HG03558 (cell line): ENCODE results near the gene DEPDC7.
"Not testable (repeated sequence)": the region's sequence is repeated elsewhere in the genome, so short reads cannot be mapped to it uniquely, and the experiment has no call there.

Experiments
- ATAC-seq: cut with Tn5 transposase; IDR thresholded peaks from one replicate; pipeline ENCODE4 v1.9.1; 2021; ENCODE audit warnings: moderate number of reproducible peaks; ENCODE audit not compliant: unreplicated experiment; ENCODE audit errors: extremely low read depth

Gene DEPDC7

DNA sequence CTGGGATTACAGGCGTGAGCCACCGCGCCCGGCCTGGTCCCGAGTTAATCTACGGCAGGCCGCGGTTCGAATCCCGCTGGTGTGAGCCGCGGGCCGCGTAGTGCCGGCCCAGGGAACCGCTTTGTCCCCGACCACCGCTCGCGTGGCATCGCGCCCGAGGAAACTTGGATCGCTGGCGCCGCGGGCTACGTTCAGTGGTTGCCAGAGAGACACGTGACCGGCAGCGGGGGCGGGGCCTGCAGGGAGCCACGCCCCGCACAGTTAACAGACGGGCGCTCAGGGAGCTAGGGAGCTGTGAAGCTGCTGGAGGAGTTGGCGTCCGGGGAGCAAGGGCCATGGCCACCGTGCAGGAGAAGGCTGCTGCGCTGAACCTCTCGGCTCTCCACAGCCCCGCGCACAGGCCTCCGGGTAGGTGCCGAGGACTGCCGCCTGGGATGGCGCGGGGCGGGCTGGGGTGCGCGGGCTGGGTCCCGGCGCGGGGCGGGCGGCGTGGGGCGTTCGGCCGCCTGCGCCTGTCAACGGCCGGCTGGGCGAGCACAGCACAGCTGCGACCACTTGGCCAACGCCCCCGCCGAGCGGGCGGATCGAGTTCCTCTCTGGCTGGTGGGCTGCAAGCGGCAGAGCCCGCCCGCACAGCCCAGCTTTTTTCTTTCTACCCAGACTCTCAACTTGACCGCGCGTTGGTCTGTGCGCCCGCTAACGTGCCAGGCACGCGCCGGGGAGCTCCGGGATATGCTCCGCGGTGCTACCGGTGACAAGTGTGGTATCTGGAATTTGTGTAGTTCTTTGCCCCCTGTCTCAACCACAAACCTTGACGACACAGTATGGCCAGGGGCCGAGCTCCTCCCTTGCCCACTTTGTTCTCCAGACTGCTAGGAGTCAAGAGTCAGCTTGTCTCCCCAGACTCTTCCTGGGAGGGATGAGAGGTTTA lies at the start of gene DEPDC7:
Gene DEPDC7 (plus strand): TSS at position 258 of the 931 bp plus-strand sequence. CDS start 78 bp downstream, at position 336.
- ATAC-seq = peak; percentile 46

- no peak for ATAC-seq
Observed at GRCh38 chr11:32968541-32968940, 47.1 kb upstream of the DEPDC7 start.

DNA sequence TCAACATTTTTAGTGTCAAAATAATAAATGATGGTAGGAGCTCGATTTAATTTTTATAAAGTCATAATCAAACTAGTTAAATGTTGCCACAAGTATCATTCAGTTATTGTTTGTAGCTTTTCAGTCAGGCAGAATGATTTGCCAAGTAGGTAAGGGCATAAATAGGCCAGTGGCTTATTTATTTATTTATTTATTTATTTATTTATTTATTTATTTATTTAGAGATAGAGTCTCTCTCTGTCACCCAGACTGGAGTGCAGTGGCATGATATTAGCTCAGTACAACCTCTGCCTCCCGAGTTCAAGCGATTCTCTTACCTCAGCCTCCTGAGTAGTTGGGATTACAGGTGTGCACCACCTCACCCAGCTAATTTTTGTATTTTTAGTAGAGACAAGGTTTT lies 43.4 kb upstream of the DEPDC7 start:
- ATAC-seq = not testable (repeated sequence)

DNA sequence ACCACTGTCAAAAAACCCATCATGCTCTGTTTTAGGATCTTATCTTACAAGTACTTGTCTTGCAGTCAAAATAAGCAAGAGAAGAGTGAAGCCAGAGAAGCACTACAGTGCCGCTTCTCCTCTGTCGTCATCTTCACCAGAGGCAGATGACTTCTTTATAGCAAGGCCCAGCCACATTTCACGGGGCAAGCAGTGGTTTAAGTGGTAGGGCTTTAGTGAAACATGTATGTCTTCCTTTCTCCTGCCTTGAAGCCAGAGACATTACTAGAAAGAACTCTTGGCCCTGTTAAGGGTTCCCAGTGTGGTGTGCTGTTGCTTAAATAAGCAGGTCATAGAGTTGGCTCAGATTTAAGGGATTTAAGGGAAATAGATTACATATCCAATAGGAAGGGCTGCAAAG lies 42.9 kb upstream of the DEPDC7 start:
- ATAC-seq = no peak

- no peak for ATAC-seq
Observed at GRCh38 chr11:32982626-32983025, 33.1 kb upstream of the DEPDC7 start.

DNA sequence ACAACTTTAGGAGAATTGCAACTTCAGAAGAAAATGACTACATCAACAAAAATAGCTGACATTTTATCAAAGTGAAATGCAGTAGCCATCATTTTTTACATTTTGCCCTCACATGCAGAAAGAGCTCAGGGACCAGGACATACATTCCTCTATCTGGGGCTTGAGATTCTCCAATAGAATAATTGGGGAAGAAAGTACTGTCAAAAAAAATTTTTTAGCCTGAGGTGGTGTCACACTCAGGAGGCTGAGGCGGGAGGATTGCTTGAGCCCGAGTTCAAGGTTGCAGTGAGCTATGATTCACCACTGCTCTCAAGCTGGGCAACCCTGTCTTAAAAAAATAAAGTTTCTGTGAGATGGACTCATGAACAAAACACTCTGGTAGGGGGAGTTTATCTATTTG lies 32.2 kb upstream of the DEPDC7 start:
- ATAC-seq = no peak

DNA sequence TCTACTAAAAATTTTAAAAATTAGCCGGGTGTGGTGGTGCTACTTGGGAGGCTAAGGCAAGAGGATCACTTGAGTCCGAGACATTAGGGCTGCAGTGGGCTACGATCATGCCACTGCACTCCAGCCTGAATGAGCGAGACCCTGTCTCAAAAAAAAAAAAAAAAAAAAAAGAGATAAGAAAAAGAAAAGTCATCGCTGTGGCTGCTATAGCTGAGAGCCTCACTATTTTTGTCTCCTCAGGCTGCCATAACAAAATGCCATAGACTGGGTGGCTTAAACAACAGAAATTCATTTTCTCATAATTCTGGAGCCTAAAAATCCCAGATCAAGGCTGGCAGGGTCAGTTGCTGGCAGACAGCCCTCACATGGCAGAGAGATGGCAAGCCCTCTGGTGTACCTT lies 30.1 kb upstream of the DEPDC7 start:
- ATAC-seq = no peak

DNA sequence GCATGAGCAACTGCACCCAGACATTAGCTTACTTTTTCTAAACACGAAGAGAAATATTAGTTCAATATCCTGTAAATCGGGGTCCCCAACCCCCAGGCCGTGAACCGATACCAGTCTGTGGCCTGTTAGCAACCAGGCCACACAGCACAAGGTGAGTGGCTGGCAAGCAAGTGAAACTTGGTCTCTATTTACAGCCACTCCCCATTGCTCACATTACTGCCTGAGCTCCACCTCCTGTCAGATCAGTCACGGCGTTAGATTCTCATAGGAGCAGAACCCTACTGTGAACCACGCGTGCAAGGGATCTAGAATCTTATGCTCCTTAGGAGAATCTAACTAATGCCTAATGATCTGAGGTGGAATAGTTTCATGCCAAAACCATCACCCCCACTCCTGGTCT lies 27.8 kb upstream of the DEPDC7 start:
- ATAC-seq = no peak

DNA sequence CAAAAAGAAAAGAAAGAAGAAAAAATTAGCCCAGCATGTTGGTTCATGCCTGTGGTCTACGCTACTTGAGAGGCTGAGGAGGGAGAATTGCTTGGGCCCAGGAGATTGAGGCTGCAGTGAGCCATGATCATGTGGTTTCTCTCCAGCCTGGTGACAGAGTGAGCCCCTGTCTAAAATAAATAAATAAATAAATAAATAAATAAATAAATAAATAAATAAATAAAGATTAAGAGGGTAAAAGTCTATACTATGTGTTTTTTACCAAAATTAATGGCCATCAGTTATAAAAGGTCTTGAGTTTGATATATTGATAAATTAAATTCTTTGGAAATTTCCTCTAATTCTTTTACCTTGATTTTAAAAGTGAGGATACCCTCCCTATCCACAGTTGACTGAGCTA lies 25.2 kb upstream of the DEPDC7 start:
- no peak for ATAC-seq

DNA sequence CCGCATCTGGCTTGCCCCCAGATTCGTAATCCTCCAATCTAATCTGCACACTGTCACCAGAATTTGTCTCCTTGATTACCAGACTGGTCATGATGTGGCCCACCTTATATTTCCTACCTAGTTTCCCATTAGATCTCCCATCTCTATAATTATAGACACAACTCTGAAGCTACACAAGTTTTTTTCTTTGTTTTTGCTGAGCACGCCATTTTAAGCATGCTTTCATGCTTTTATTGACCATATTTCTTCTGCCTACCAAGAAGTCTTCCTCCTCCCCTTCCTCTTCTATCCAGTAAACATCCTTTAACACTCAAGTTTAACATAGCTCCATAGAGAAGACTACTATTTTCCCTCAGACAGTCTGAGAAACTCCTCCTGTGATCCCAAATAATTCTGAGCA lies 24.3 kb upstream of the DEPDC7 start:
- no peak for ATAC-seq

GRCh38 chr11:32991898-32992297 lies 23.8 kb upstream of the DEPDC7 start:
- ATAC-seq = no peak

- ATAC-seq = no peak
Observed at GRCh38 chr11:33000181-33000580, 15.5 kb upstream of the DEPDC7 start.

GRCh38 chr11:33001281-33001680 lies 14.4 kb upstream of the DEPDC7 start:
- no peak for ATAC-seq

DNA sequence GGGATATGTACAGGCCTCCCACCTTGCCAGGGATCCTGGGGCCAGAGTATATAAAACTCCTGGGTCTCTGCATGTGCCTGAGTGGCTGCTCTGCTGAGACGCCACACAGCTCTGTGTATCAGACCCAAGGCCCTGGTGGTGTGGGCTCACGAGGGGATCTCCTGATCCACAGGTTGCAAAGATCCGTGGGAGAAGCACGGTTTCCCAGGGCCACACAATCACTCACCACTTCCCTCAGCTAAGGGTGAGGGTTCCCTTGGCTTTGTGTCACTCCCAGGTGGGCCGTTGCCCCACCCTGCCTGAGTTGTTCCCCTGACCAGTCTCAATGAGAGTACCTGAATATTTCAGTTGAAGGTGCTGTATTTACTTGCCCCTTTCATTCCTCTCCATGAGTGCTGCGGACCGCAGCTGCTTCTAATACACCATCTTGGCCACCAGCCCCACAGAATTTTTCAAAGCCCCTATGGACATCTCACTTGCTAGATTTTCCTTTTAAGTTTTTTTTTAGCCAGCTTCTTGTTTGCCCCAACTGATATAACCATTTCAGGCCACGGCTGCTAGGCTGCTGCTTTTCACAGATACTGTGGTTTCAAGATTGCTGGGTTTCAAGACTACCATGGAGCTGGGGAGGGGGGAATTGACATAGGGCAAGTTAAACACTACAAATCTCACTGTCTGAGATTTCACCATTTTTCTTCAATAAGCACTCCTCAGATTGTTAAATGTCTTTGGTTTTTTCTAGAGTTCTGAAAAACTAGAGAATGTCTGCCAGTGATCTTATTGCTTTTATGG lies 13.7 kb upstream of the DEPDC7 start:
- ATAC-seq = no peak

DNA sequence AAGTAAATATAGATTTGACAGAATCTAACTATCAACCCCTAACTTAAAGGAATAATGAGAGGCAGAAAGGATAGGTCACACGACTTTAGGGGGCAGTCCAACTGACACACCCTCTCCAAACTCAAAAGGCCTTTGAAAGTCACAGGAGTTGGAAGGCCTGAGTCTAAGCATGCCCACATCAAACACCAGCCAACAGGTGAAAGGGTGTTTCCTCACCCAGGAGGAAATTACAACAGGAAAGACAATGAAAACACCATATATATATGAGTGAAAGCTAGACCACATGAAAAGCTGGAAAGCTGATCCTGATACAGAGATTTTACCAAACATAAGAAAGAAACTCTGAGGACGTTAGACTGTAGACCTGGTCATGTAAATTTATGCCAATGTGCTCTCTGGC lies 10.5 kb upstream of the DEPDC7 start:
- no peak for ATAC-seq

DNA sequence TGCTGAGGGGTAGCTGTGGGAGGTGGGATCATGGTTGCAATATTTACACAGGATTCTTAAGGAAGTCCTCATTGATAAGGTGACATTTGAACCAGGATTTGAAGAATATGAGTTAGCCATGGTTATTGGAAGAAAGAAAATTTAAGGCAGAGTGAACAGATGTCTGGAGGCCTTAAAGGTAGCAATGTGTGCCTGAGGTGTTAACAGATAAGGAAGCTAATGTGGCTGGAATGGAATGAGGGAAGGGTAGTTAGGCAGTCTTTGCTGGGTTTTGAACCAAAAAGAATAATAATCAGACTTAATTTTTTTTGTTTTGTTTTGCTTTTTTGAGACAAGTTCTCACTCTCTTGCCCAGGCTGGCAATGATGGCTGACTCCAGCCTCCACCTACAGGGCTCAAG lies 9.7 kb upstream of the DEPDC7 start:
- ATAC-seq = no peak

GRCh38 chr11:33013755-33014154 lies 1.9 kb upstream of the DEPDC7 start:
- no peak for ATAC-seq

DNA sequence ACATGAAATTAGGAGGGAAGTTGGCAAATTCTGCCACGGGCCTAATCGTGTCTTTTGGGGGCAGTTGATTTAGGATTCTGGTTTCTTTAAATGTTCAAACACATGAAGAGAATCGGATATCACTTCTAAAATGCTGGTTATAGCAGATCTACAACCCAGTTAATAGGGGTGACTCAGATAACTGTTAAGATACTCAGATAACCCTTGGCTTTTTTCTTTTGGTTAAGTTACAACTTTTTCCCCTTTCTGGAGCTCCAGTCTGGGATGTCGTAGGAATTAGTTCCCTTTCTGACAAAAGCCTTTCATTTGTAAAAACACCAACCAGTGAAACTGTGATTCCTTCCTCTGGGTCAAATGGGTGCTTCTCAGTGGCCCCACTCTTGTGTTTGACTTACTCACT lies 976 bp downstream of the DEPDC7 start:
- no peak for ATAC-seq

GRCh38 chr11:33017478-33017877 lies 1.8 kb downstream of the DEPDC7 start:
- ATAC-seq = no peak

DNA sequence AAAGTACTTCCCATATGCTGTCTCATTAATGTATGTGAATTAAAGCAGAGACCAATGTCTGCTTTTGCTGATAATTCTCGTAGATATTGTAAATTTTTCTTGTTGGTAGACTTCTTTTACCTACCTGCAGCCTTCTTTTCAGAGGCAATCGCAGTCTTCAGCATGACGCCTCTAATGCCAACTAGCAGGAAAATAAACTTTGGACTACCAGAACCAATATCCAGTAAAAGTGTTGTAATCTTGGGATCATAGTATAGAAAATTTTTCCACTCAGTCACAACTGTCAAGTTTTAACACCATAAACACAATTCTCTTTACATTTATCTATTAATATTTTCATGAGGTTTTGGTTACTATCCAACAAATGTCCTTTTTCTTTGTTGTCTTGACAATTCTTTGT lies 2.3 kb downstream of the DEPDC7 start:
- no peak for ATAC-seq

- ATAC-seq = no peak
Observed at GRCh38 chr11:33018840-33019239, 3.2 kb downstream of the DEPDC7 start.
